ENCODE results near the gene RARRES2.
"Not testable (repeated sequence)": the region's sequence is repeated elsewhere in the genome, so short reads cannot be mapped to it uniquely, and the experiment has no call there.

DNA sequence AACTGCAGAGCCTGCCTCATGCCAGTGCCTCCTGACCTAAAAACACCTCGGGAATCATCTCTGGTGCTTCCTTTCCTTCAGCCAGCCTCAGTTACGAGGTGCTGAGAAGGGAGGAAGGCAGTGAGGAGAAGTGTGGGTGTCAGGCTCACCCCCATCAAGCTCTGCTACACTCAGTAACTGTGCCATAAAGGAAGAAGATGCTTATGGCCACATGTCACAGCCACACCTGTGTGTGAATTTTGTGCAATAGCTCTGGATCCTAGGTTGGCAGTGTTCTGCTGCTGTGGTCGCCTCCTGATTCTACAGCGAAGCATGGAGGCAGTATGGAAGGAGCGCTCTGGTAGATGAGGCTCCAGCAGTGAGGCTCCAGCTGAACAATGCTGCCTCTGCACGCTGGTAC, 52.6 kb downstream of the RARRES2 start:
- not testable (repeated sequence) for TF ChIP-seq MLLT10 (CRISPR knock-in tag; IDR thresholded peaks at IDR 0.05); ZNF547 (CRISPR knock-in tag; IDR thresholded peaks at IDR 0.05); ATM (IDR thresholded peaks at IDR 0.05; ENCODE audit: borderline replicate concordance); MAFG (CRISPR knock-in tag; IDR thresholded peaks at IDR 0.05); ZNF24 (IDR thresholded peaks at IDR 0.05); XBP1 (CRISPR knock-in tag; IDR thresholded peaks at IDR 0.05)

All from HepG2 (cell line).